Upper lobe of left lung (tissue), 4 donors: ENCODE results near the gene RWDD4.

Experiments used
- CTCF ChIP-seq, 6 experiments: fragments of 450-650 bp in 4 of 6; fragments of 200-600 bp in 2 of 6; sonication (generic) in 2 of 6; IDR thresholded peaks; one replicate each; pipeline ENCODE4 v1.5.1; 2016 to 2019; ENCODE audit warnings: antibody characterized with exemption in 6 of 6
- EP300 ChIP-seq, 4 donors: sonication (generic); formaldehyde crosslinking; IDR thresholded peaks; one replicate each; pipeline ENCODE4 v1.5.1; 2017; ENCODE audit warnings: antibody characterized with exemption in 4 of 4, control low read depth in 2 of 4

DNA sequence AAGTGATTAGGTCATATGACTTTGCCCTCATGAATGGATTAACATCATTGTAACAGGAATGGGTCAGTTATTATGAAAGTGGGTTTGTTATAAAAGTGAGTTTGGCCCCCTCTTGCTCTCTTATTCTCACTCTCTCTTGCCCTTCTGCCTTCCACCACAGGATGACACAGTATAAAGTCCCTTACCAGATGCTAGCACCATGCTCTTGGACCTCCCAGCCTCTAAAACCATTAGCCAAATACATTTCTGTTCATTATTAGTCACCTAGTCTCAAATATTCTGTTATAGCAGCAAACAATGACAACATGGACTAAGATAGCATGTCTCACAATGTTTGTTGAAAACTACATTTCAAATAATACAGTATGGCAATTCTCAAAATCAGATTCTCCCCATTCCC, 59.7 kb downstream of the RWDD4 start:
- TF ChIP-seq CTCF (IDR thresholded peaks at IDR 0.05) (no peak), EP300 (IDR thresholded peaks at IDR 0.05) (no peak)
